ENCODE results near the gene ZNF618. TPM values are rescaled to one million over a fixed set of nuclear protein-coding genes. Genes with fewer than 3 reads are reported as not detected.

Gene ZNF618
- total RNA-seq, 1 experiment from 2014 or later = 4.2 TPM

DNA sequence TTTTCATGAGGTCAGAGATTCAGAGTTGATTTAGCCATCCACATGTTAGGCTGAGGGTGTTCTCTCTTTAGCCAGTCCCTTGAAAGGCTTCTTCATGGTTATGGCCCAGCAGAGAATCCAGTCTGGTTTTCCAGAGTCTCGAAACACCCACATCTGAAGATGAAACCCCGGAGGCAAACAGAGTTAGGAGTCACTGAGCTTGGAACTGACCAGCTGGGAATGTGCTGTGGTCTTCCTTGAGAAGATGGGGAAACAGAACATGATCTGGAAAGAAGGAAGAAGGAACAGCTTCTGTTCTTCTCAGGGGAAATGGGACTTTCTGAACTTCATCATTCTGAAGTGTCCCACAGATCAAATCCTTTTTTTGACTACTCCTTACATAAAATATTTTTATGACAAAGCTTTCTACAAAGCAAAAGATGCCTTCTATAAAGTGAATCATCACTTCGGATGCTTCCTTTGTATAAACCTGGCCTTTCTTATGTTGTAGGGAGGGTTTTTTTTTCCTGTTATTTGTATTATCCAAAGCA lies 45.4 kb downstream of the ZNF618 start:
- H3K4me2 ChIP-seq (ENCODE audit: low read length) = no peak overlapping the region
- intact Hi-C loops (cut with micrococcal nuclease) = no loop called here
- no peaks in the 10 kb centered on the region for H3K36me3 ChIP-seq (ENCODE audit: low read depth, low read length)
- no peak overlapping the region for H3K27ac ChIP-seq (ENCODE audit: low read length)
- no peak for TF ChIP-seq EZH2 (IDR thresholded peaks at IDR 0.05; ENCODE audit: low read length, unreplicated experiment)
- TF ChIP-seq CTCF (conservative IDR thresholded peaks at IDR 0.05; ENCODE audit: low read depth, low read length) = no peak
- TF ChIP-seq EZH2phosphoT487 (IDR thresholded peaks at IDR 0.05; ENCODE audit: borderline replicate concordance, low read length) = no peak
- H3K9me2 ChIP-seq (replicated peaks; ENCODE audit: low read length) = no peaks in the 10 kb centered on the region
- H3K27me3 ChIP-seq (ENCODE audit: low read length) = no peaks in the 10 kb centered on the region
- no peak overlapping the region for H3K9ac ChIP-seq (ENCODE audit: low read length)
- no peak overlapping the region for H3K4me3 ChIP-seq (ENCODE audit: low read length)
- POLR2A ChIA-PET (ENCODE audit: unreplicated experiment) = no interaction called here
- no peaks in the 10 kb centered on the region for H3K9me3 ChIP-seq (ENCODE audit: low read length)
- no peaks in the 10 kb centered on the region for H3K4me1 ChIP-seq (ENCODE audit: insufficient read depth, low read length)
- CTCF ChIA-PET = no interaction called here
- ATAC-seq (no peak; the same call in 1 of the 2 replicates), DNase-seq (peak; percentile 4)
- no peaks in the 10 kb centered on the region for H3F3A ChIP-seq (ENCODE audit: low read length, unreplicated experiment)
- H2AFZ ChIP-seq (ENCODE audit: low read length) = no peak overlapping the region
- H4K20me1 ChIP-seq (ENCODE audit: low read length) = no peaks in the 10 kb centered on the region
- H3K79me2 ChIP-seq (ENCODE audit: low read length) = 0 out of 2 replicates have a peak, but pooled peaks cover 4% of the 10 kb centered on the region
- BruUV-seq (replicated peaks) = no TSS peak

GRCh38 chr9:113922160-113922559 lies 46.1 kb downstream of the ZNF618 start:
- Histone ChIP-seq H2AFZ (ENCODE audit: low read length) (no peak overlapping the region), H3K36me3 (ENCODE audit: low read depth, low read length) (no peaks in the 10 kb centered on the region), H3K4me1 (ENCODE audit: insufficient read depth, low read length) (no peaks in the 10 kb centered on the region), H3K9me3 (ENCODE audit: low read length) (no peaks in the 10 kb centered on the region), H3K79me2 (ENCODE audit: low read length) (0 out of 2 replicates have a peak, but pooled peaks cover 4% of the 10 kb centered on the region), H3K9me2 (replicated peaks; ENCODE audit: low read length) (no peaks in the 10 kb centered on the region), H4K20me1 (ENCODE audit: low read length) (no peaks in the 10 kb centered on the region), H3K4me2 (ENCODE audit: low read length) (no peak overlapping the region), H3F3A (ENCODE audit: low read length, unreplicated experiment) (no peaks in the 10 kb centered on the region), H3K4me3 (ENCODE audit: low read length) (no peak overlapping the region), H3K9ac (ENCODE audit: low read length) (no peak overlapping the region), H3K27ac (ENCODE audit: low read length) (no peak overlapping the region), H3K27me3 (ENCODE audit: low read length) (no peaks in the 10 kb centered on the region)
- BruUV-seq (replicated peaks) = no TSS peak
- intact Hi-C loops (cut with micrococcal nuclease) = no loop called here
- ChIA-PET POLR2A (ENCODE audit: unreplicated experiment) (no interaction called here), CTCF (no interaction called here)
- no peak for ATAC-seq
- no peak for DNase-seq
- TF ChIP-seq EZH2phosphoT487 (IDR thresholded peaks at IDR 0.05; ENCODE audit: borderline replicate concordance, low read length) (no peak), EZH2 (IDR thresholded peaks at IDR 0.05; ENCODE audit: low read length, unreplicated experiment) (no peak), CTCF (conservative IDR thresholded peaks at IDR 0.05; ENCODE audit: low read depth, low read length) (no peak)

DNA sequence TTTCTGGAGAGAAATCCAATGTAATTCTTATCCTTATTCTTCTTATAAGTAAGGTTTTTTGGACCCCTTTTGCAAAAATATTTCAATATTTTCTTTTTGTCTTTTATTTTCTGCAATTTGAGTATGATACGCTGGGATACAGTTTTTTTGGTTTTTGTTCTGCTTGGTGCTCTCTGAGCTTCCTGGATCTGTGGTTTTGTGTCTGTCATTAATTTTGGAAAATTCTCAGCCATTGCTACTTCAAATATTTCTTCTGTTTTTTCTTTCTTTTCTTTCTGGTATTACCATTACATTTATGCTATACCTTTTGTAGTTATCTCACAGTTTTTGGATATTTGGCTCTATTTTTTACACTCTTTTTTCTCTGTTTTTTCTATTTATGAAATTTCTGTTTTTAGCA lies 50.1 kb downstream of the ZNF618 start:
- peaks cover 11% of the 10 kb centered on the region for H3K4me1 ChIP-seq (ENCODE audit: insufficient read depth, low read length)
- CTCF ChIA-PET = interaction anchor here (0.6 kb wide), 1 partner anchor 28 kb away, joined by 6 read pairs; no protein-coding TSS in a partner anchor
- intact Hi-C loops (cut with micrococcal nuclease) = no loop called here
- H3K9ac ChIP-seq (ENCODE audit: low read length) = no peak overlapping the region
- no peaks in the 10 kb centered on the region for H3K9me2 ChIP-seq (replicated peaks; ENCODE audit: low read length)
- ATAC-seq (no peak), DNase-seq (no peak)
- H3F3A ChIP-seq (ENCODE audit: low read length, unreplicated experiment) = no peaks in the 10 kb centered on the region
- no peak overlapping the region for H3K27ac ChIP-seq (ENCODE audit: low read length)
- H4K20me1 ChIP-seq (ENCODE audit: low read length) = no peaks in the 10 kb centered on the region
- H2AFZ ChIP-seq (ENCODE audit: low read length) = no peak overlapping the region
- H3K27me3 ChIP-seq (ENCODE audit: low read length) = no peaks in the 10 kb centered on the region
- H3K4me2 ChIP-seq (ENCODE audit: low read length) = no peak overlapping the region
- H3K4me3 ChIP-seq (ENCODE audit: low read length) = no peak overlapping the region
- 0 out of 2 replicates have a peak, but pooled peaks cover 11% of the 10 kb centered on the region for H3K79me2 ChIP-seq (ENCODE audit: low read length)
- no peak for TF ChIP-seq EZH2 (IDR thresholded peaks at IDR 0.05; ENCODE audit: low read length, unreplicated experiment)
- no peak for TF ChIP-seq CTCF (conservative IDR thresholded peaks at IDR 0.05; ENCODE audit: low read depth, low read length)
- TF ChIP-seq EZH2phosphoT487 (IDR thresholded peaks at IDR 0.05; ENCODE audit: borderline replicate concordance, low read length) = no peak
- POLR2A ChIA-PET (ENCODE audit: unreplicated experiment) = no interaction called here
- no peaks in the 10 kb centered on the region for H3K36me3 ChIP-seq (ENCODE audit: low read depth, low read length)
- no TSS peak for BruUV-seq (replicated peaks)
- peaks cover 8% of the 10 kb centered on the region; the same call in 1 of the 2 replicates for H3K9me3 ChIP-seq (ENCODE audit: low read length)

All from PC-3 (cell line).